Measurements from ENCODE around the gene PMVK. TPM values are rescaled to one million over a fixed set of nuclear protein-coding genes. Genes with fewer than 3 reads are reported as not detected.
A peak's percentile ranks its signal among the peaks of the same experiment; 100 is the strongest.

Gene PMVK
- total and polyA plus RNA-seq, 7 donors, result 17.0 to 35.6 (median 24.1) TPM

GRCh38 chr1:154876842-154877369, 59.6 kb downstream of the PMVK start:
- DNase-seq (no peak), ATAC-seq (no peak)
- H3K36me3 ChIP-seq (ENCODE audit: insufficient read depth in 1 of 2, low read depth in 1 of 2), result no peaks in the 10 kb centered on the region
- intact Hi-C loops (cut with DNase I), result loop anchor here (5.0 kb wide), 3 partner anchors 310 to 400 kb away; partner anchors contain the start of genes CHRNB2 (in 1 of the 2) and UBE2Q1 (in 1 of the 2)
- peaks cover 6% of the 10 kb centered on the region for H3K4me1 ChIP-seq
- H3K27ac ChIP-seq, result peak overlapping the region; percentile 30
- H3K4me3 ChIP-seq, result no peak overlapping the region
- no peaks in the 10 kb centered on the region for H3K9me3 ChIP-seq
- H3K27me3 ChIP-seq (ENCODE audit: insufficient read depth in 3 of 3, low read length in 2 of 3), result no peaks in the 10 kb centered on the region
- 61 to 86% (median 80%) methylated on average over 3 of the region's 3 CpGs for WGBS, 3 donors
- no peak for TF ChIP-seq CTCF (IDR thresholded peaks at IDR 0.05)

Other genes with a start within 250 kb of the PMVK start
- gene KCNN3, start 66.4 kb downstream of the PMVK start, total RNA-seq, result 10 to 100 TPM; 11.8 to 60.9 (median 17.4) TPM
- 1 to 10 TPM; 2.5 to 7.5 (median 3.7) TPM for gene KCNN3, start 66.4 kb downstream of the PMVK start, polyA plus RNA-seq
- gene PBXIP1, start 19.4 kb upstream of the PMVK start, total RNA-seq, result 100 to 1,000 TPM in 2 of 4 donors, 10 to 100 TPM in 2; 76.5 to 149 (median 104) TPM
- gene PBXIP1, start 19.4 kb upstream of the PMVK start, polyA plus RNA-seq, result 10 to 100 TPM; 13.6 to 79.6 (median 54.8) TPM
- 10 to 100 TPM; 14.5 to 23.0 (median 17.4) TPM for gene PYGO2, start 25.1 kb upstream of the PMVK start, total RNA-seq
- 10 to 100 TPM; 13.1 to 24.0 (median 14.5) TPM for gene PYGO2, start 25.1 kb upstream of the PMVK start, polyA plus RNA-seq
- 10 to 100 TPM; 52.3 to 87.2 (median 82.8) TPM for gene SHC1, start 34.0 kb upstream of the PMVK start, total RNA-seq
- 10 to 100 TPM; 33.2 to 67.3 (median 43.8) TPM for gene SHC1, start 34.0 kb upstream of the PMVK start, polyA plus RNA-seq
- 10 to 100 TPM in 1 of 4 donors, 1 to 10 TPM in 3; 5.5 to 13.8 (median 6.9) TPM for gene CKS1B, start 38.0 kb upstream of the PMVK start, total RNA-seq
- 10 to 100 TPM; 12.1 to 48.1 (median 30.1) TPM for gene CKS1B, start 38.0 kb upstream of the PMVK start, polyA plus RNA-seq
- 10 to 100 TPM; 24.5 to 39.4 (median 30.4) TPM for gene FLAD1, start 46.6 kb upstream of the PMVK start, total RNA-seq
- 10 to 100 TPM; 32.4 to 52.7 (median 51.6) TPM for gene FLAD1, start 46.6 kb upstream of the PMVK start, polyA plus RNA-seq
- gene LENEP, start 56.9 kb upstream of the PMVK start, total RNA-seq, result not detected
- gene LENEP, start 56.9 kb upstream of the PMVK start, polyA plus RNA-seq, result not detected
- gene ZBTB7B, start 66.1 kb upstream of the PMVK start, total RNA-seq, result 10 to 100 TPM; 34.6 to 97.9 (median 70.9) TPM
- 10 to 100 TPM; 20.2 to 55.5 (median 48.7) TPM for gene ZBTB7B, start 66.1 kb upstream of the PMVK start, polyA plus RNA-seq
- under 1 TPM in 2 of 4 donors, not detected in 2; 0.19 to 0.56 TPM for gene DCST2, start 97.1 kb upstream of the PMVK start, total RNA-seq
- gene DCST2, start 97.1 kb upstream of the PMVK start, polyA plus RNA-seq, result under 1 TPM; 0.04 to 0.38 (median 0.07) TPM
- under 1 TPM in 2 of 4 donors, not detected in 2; 0.12 to 0.34 TPM for gene DCST1, start 97.1 kb upstream of the PMVK start, total RNA-seq
- gene DCST1, start 97.1 kb upstream of the PMVK start, polyA plus RNA-seq, result not detected
- gene ADAM15, start 114.6 kb upstream of the PMVK start, total RNA-seq, result 10 to 100 TPM; 38.4 to 50.9 (median 49.3) TPM
- 10 to 100 TPM; 33.2 to 45.4 (median 41.0) TPM for gene ADAM15, start 114.6 kb upstream of the PMVK start, polyA plus RNA-seq
- gene EFNA4, start 127.0 kb upstream of the PMVK start, total RNA-seq, result 1 to 10 TPM in 1 of 4 donors, under 1 TPM in 3; 0.69 to 1.1 (median 0.77) TPM
- gene EFNA4, start 127.0 kb upstream of the PMVK start, polyA plus RNA-seq, result 1 to 10 TPM in 2 of 3 donors, under 1 TPM in 1; 0.39 to 1.3 (median 1.2) TPM
- under 1 TPM in 3 of 4 donors, not detected in 1; 0.32 to 0.69 (median 0.57) TPM for gene EFNA3, start 142.1 kb upstream of the PMVK start, total RNA-seq
- gene EFNA3, start 142.1 kb upstream of the PMVK start, polyA plus RNA-seq, result under 1 TPM; 0.17 to 1.00 (median 0.39) TPM
- gene EFNA1, start 191.2 kb upstream of the PMVK start, total RNA-seq, result 10 to 100 TPM; 11.4 to 42.6 (median 33.0) TPM
- gene EFNA1, start 191.2 kb upstream of the PMVK start, polyA plus RNA-seq, result 10 to 100 TPM in 2 of 3 donors, 1 to 10 TPM in 1; 5.5 to 15.0 (median 12.4) TPM
- 1 to 10 TPM; 6.7 to 8.4 (median 7.8) TPM for gene SLC50A1, start 199.1 kb upstream of the PMVK start, total RNA-seq
- 10 to 100 TPM in 2 of 3 donors, 1 to 10 TPM in 1; 7.5 to 16.2 (median 10.8) TPM for gene SLC50A1, start 199.1 kb upstream of the PMVK start, polyA plus RNA-seq
- gene DPM3, start 203.8 kb upstream of the PMVK start, total RNA-seq, result 10 to 100 TPM; 47.0 to 54.5 (median 50.0) TPM
- gene DPM3, start 203.8 kb upstream of the PMVK start, polyA plus RNA-seq, result 100 to 1,000 TPM; 110 to 123 (median 122) TPM
- gene KRTCAP2, start 236.6 kb upstream of the PMVK start, total RNA-seq, result 100 to 1,000 TPM; 115 to 152 (median 118) TPM
- 100 to 1,000 TPM; 137 to 171 (median 149) TPM for gene KRTCAP2, start 236.6 kb upstream of the PMVK start, polyA plus RNA-seq
- under 1 TPM in 2 of 4 donors, not detected in 2; 0.15 to 0.16 TPM for gene TRIM46, start 237.1 kb upstream of the PMVK start, total RNA-seq
- under 1 TPM in 2 of 3 donors, not detected in 1; 0.03 TPM for gene TRIM46, start 237.1 kb upstream of the PMVK start, polyA plus RNA-seq

Measured in psoas muscle (tissue), 8 donors.